Measurements from ENCODE around the gene CAMKK2.
"Not testable (repeated sequence)": the region's sequence is repeated elsewhere in the genome, so short reads cannot be mapped to it uniquely, and the experiment has no call there.

CAMKK2 gene

DNA sequence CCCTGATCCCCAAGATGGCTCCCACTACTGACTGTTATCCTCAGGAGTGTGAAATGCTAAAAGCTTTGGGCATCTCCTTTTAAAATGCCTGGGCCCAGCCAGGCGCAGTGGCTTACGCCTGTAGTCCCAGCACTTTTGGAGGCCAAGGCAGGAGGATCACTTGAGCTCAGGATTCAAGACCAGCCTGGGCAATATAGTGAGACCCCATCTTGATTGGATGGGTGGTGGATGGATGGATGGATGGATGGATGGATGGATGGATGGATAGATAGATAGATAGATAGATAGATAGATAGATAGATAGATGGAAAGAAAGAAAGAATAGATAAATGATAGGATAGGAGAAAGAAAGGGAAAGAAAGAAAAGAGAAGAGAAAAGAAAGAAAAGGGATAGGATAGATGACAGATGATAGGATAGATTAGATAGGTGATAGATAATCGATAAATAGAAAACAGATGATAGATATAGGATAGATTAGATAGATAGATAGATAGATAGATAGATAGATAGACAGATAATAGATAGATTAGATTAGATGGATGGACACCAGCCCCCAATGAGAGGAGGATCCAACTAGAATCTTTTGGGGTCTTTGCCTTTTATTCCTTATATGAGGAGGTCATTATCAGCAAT, 77.0 kb downstream of the CAMKK2 start:
- DNase-seq = no peak

GRCh38 chr12:121218588-121219352, 77.7 kb downstream of the CAMKK2 start:
- DNase-seq = no peak

GRCh38 chr12:121217761-121218160, 78.7 kb downstream of the CAMKK2 start:
- no peak for DNase-seq

- DNase-seq = no peak
Measured at GRCh38 chr12:121217063-121217462, 79.4 kb downstream of the CAMKK2 start.

DNA sequence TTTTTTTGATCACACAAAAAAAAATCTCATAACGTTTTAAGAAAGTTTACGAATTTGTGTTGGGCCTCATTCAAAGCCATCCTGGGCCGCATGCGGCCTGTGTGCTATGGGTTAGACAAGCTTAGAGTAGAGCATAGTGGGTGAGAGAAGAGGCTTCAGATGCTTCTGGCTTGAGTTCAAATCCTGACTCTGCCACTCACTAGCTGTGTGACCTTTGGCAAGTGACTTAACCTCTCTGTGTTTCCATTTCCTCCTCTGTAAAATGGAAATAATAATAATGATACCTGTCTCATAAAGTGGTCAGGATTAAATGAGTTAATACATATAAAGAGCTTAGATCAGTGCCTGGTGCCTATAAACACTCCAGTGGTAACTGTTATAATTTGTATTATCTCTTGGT, 80.4 kb downstream of the CAMKK2 start:
- DNase-seq = no peak

GRCh38 chr12:121214855-121215745, 81.4 kb downstream of the CAMKK2 start:
- no peak for DNase-seq

- no peak for DNase-seq
Measured at GRCh38 chr12:121214166-121214777, 82.2 kb downstream of the CAMKK2 start.

DNA sequence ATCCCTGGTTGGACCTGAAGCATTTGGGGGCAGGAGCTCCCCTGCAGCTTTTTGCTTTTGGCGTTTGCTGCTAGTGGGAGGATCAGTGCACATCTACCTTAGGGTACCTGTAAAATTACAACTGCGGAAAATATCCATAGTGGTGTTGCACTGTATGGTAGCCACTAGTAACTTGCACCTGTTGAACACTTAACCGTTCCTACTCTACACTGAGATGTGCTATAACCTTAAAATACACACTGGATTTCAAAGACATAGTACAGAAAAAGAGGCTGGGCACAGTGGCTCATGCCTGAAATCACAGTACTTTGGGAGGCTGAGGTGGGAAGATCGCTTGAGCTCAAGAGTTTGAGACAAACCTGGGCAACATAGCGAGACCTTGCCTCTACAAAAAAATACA, 83.6 kb downstream of the CAMKK2 start:
- no peak for DNase-seq

- DNase-seq = peak; percentile 67
Measured at GRCh38 chr12:121209624-121210572, 86.6 kb downstream of the CAMKK2 start, which contains the start of gene P2RX4. P2RX4 (plus strand) TSS chr12:121210129; CDS start chr12:121210165, 36 bp downstream.

GRCh38 chr12:121209221-121209620, 87.3 kb downstream of the CAMKK2 start:
- DNase-seq = no peak

- DNase-seq = not testable (repeated sequence)
Measured at GRCh38 chr12:121208571-121208970, 87.9 kb downstream of the CAMKK2 start.

DNA sequence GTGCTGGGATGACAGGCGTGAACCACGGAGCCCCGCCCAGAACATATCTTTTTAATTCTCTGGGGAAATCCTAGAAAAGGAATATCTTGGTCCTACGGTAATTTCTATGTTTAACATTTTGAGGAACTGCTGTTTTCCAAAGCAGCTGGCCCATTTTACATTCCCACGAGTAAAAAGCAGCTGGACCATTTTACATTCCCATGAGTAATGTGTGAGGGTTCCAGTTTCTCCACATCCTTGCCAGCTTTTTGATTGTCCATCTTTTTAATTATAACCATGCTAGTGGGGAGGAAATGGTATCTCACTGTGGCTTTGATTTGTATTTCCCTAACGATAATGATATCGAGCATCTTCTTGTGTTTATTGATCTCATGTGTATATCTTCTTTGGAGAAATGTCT, 91.0 kb downstream of the CAMKK2 start:
- DNase-seq = no peak

GRCh38 chr12:121203482-121203881, 93.0 kb downstream of the CAMKK2 start:
- no peak for DNase-seq

DNA sequence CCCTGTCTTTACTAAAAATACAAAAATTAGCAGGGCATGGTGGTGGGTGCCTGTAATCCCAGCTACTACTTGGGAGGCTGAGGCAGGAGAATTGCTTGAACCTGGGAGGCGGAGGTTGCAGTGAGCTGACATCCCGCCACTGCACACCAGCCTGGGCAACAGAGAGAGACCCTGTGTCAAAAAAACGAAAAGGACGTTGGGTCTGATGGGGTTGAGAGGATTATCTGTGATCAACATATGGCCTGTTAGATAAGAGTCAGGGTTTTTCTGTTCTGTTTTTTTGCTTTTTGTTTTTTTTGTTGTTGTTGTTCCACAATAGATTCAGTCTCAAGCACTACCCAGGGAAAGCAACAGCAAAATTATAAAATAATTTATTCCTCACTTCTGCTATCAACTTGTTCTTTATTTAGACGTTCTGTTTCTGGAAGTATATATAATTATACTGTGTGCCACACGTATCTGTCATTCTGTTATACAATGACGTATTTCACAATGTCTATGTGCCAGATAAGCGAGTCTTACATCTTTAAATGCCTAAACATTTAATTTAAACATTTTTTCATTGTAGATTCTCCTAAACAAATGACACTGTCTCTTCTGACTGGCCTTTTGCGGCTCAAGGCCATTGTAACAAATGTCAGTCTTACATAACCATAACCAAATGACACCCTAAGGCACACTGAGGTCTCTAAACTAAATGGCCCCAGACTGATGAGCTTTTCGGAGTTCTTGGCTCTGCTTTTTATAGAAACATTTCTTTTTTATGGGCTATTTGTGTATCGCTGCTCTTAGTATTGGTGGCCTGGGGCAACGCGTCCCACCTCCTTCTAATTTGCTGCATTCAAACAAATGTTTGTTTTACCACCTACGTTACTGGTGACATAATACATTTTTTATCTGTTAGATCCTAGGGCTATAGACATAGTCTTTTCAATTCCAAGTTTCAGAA, 93.8 kb downstream of the CAMKK2 start:
- no peak for DNase-seq

- not testable (repeated sequence) for DNase-seq
Measured at GRCh38 chr12:121201140-121201539, 95.4 kb downstream of the CAMKK2 start.

DNA sequence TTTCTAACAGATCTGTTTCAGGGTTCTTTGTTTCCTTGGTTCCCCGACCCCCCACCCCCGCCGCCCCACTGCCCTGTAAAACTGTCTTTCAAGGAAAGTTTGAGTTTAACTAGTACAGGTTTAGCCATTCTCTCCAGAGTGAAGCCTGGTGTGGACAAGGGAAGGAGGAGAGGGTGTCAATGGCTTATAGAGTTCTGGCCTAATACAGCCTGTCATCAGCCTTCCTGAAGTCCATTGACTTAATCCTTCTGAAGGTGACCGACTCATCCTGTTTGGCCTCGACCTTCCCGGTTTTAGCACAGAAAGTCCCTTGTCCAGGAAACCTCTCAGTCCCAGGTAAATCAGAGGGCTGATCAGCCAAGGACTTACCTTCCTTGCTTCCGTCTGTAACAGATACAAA, 97.6 kb downstream of the CAMKK2 start:
- no peak for DNase-seq

DNA sequence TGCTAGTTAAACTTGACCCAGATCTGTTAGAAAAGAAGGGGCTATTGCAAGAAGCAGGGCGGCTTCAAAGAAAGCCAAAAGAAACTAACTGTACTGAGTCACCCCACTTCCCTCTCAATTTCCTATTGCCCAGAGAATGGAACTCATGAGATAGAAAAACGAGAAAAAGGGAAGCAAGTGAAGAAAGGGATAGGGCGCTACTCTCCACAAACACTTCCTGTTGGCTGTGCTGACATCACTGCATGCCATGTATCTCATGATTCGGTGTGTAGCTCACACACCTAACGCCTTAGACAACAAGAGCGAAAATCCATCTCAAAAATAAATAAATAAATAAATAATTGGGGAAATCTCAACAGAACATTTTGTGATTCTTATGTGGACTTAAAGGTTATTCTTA, 99.6 kb downstream of the CAMKK2 start:
- DNase-seq = no peak

DNA sequence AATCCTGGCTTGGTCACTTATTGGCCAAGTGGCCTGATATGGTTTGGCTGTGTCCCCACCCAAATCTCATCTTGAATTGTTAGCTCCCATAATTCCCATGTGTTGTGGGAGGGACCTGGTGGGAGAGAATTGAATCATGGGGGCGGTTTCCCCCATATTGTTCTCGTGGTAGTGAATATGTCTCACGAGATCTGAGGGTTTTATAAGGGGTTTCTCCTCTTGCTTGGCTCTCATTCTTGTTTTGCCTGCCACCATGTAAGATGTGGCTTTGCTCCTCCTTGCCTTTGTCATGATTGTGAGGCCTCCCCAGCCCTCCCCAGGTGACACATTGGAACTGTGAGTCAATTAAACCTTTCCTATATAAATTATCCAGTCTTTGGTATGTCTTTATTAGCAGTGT, 105.4 kb downstream of the CAMKK2 start:
- no peak for DNase-seq

GRCh38 chr12:121190523-121191031, 105.9 kb downstream of the CAMKK2 start:
- no peak for DNase-seq

DNA sequence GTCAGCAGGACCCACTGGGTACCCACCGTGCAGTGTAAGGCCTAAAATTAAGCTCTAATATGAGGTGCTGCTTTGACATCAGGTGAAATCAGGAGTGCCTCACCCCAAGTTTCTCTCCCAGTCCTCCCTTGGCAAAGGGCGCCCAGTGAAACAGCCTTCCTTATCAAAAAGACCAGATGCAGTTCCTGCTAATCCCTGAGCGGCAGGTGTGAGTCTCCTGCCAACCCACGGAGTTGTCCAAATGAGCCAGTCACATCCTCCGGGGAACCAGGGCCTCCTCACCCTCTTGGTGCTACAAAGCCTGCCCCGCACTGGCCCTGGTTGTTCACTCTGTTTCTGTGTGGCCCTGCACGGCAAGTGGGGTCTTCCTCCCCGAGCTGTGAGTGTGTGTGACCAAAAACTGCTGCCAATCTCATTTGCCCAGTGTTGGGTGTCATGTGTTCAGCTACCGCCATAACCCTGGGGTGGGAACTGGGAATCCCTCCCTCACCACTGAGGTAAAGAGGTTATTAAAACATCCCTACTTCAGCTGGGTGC, 106.8 kb downstream of the CAMKK2 start:
- DNase-seq = no peak

Measured in NK-92 treated with Interleukin-12 subunit alpha and Interleukin-12 subunit beta, amount 100 ng/mL, for 24 hours (cell line).